Measurements from ENCODE around the gene ELMO3. TPM values are rescaled to one million over a fixed set of nuclear protein-coding genes. Genes with fewer than 3 reads are reported as not detected.

ELMO3 gene
- total and polyA plus RNA-seq, 2 of the 13 experiments (the other 11 are each of a cell fraction or from before 2014, with no cell fraction given), result 2.6 to 4.0 TPM

- TF ChIP-seq DZIP1 (CRISPR knock-in tag; IDR thresholded peaks at IDR 0.05) (no peak), NCOR1 (IDR thresholded peaks at IDR 0.05; ENCODE audit: borderline replicate concordance, low read length) (no peak), HMGXB4 (CRISPR knock-in tag; IDR thresholded peaks at IDR 0.05; ENCODE audit: borderline replicate concordance in 1 of 2, low read depth in 1 of 2) (peak; percentile 68 to 74; a peak in 3 of 4 replicates), ZBTB38 (CRISPR knock-in tag; IDR thresholded peaks at IDR 0.05) (peak; percentile 84), MLXIP (CRISPR knock-in tag; IDR thresholded peaks at IDR 0.05; ENCODE audit: borderline replicate concordance) (peak; percentile 99), FOXO1 (CRISPR knock-in tag; IDR thresholded peaks at IDR 0.05) (no peak; the same call in 1 of the 2 replicates), NCOA2 (CRISPR knock-in tag; IDR thresholded peaks at IDR 0.05) (no peak; the same call in 1 of the 2 replicates), ZNF766 (CRISPR knock-in tag; IDR thresholded peaks at IDR 0.05; ENCODE audit: borderline replicate concordance) (peak; percentile 95), EP300 (IDR thresholded peaks at IDR 0.05; ENCODE audit: low read depth in 2 of 2, low read length in 2 of 2) (peak; percentile 21 to 70; a peak in 2 of 4 replicates), EP300 (CRISPR knock-in tag; IDR thresholded peaks at IDR 0.05; ENCODE audit: borderline replicate concordance) (peak; percentile 72), REST (IDR thresholded peaks at IDR 0.05; ENCODE audit: borderline replicate concordance in 1 of 2, low read depth in 1 of 2, low read length in 2 of 2) (no peak), MTA1 (CRISPR knock-in tag; IDR thresholded peaks at IDR 0.05; ENCODE audit: borderline replicate concordance) (peak; percentile 85; the same call in 1 of the 2 replicates)
Observed at GRCh38 chr16:67164599-67165061, 34.3 kb upstream of the ELMO3 start, which contains the start of gene HSF4 (continued).

Measured in HepG2 (cell line).